Activated CD4-positive, alpha-beta T cell treated with anti-CD3 and anti-CD28 coated beads, Interleukin-2, amount 10 ng/mL, durations not matched to agents 24 days and 14 days (primary cell): Measurements from ENCODE around the gene ZNF28. TPM values are rescaled to one million over a fixed set of nuclear protein-coding genes. Genes with fewer than 3 reads are reported as not detected.
"Not testable (repeated sequence)": the region's sequence is repeated elsewhere in the genome, so short reads cannot be mapped to it uniquely, and the experiment has no call there.

Source experiments
- DNase-seq: peaks from one replicate; pipeline ENCODE4 v3.0.0; 2022
- H3K27ac Mint-ChIP-seq: one replicate; pipeline ENCODE4 v1.8.0; 2022; ENCODE audit warnings: mild to moderate bottlenecking, mixed read lengths
- H3K27me3 Mint-ChIP-seq: one replicate; pipeline ENCODE4 v1.8.0; 2022; ENCODE audit warnings: mixed read lengths
- H3K36me3 Mint-ChIP-seq: one replicate; pipeline ENCODE4 v1.8.0; 2022; ENCODE audit warnings: low read depth, mild to moderate bottlenecking, mixed read lengths
- H3K4me1 Mint-ChIP-seq: one replicate; pipeline ENCODE4 v1.8.0; 2021; ENCODE audit warnings: mixed read lengths
- H3K4me3 Mint-ChIP-seq: one replicate; pipeline ENCODE4 v1.8.0; 2022; ENCODE audit warnings: mild to moderate bottlenecking, moderate library complexity, mixed read lengths
- H3K9me3 Mint-ChIP-seq: one replicate; pipeline ENCODE4 v1.8.0; 2021; ENCODE audit warnings: mixed read lengths
- intact Hi-C: fragments of 100-400 bp; cut with micrococcal nuclease; formaldehyde crosslinking; loops from one replicate; pipeline ENCODE4 v1.15.1; 2023
- total RNA-seq: library from RNA; stranded (reverse); gene quantifications from 2 replicates; pipeline ENCODE4 v1.2.3, GENCODE V29; 2022

The ZNF28 gene
- total RNA-seq, 1 donor from 2014 or later = 18.0 TPM

- intact Hi-C loops = no loop called here
- Mint-ChIP-seq H3K27ac (no peak overlapping the region), H3K27me3 (no peaks in the 10 kb centered on the region), H3K4me3 (no peak overlapping the region), H3K9me3 (peaks cover 16% of the 10 kb centered on the region), H3K4me1 (no peaks in the 10 kb centered on the region), H3K36me3 (peaks cover 70% of the 10 kb centered on the region)
- DNase-seq = no peak
Measured at GRCh38 chr19:52809801-52810200, 11.6 kb downstream of the ZNF28 start.

GRCh38 chr19:52799950-52800640, 21.3 kb downstream of the ZNF28 start:
- H3K4me3 Mint-ChIP-seq, H3K27me3 Mint-ChIP-seq, intact Hi-C loops, DNase-seq, H3K4me1 Mint-ChIP-seq, H3K27ac Mint-ChIP-seq: not testable (repeated sequence)
- peaks cover 44% of the 10 kb centered on the region for H3K9me3 Mint-ChIP-seq
- peaks cover 82% of the 10 kb centered on the region for H3K36me3 Mint-ChIP-seq

- H3K36me3 Mint-ChIP-seq = peaks cover 22% of the 10 kb centered on the region
- intact Hi-C loops = loop anchor here (5.0 to 10.0 kb wide), 3 partner anchors 52 to 135 kb away; partner anchors contain the start of genes ZNF320, ZNF611 and ZNF888
- H3K4me3 Mint-ChIP-seq = no peak overlapping the region
- no peaks in the 10 kb centered on the region for H3K27me3 Mint-ChIP-seq
- peaks cover 22% of the 10 kb centered on the region for H3K4me1 Mint-ChIP-seq
- no peak overlapping the region for H3K27ac Mint-ChIP-seq
- peaks cover 25% of the 10 kb centered on the region for H3K9me3 Mint-ChIP-seq
- DNase-seq = no peak
Measured at GRCh38 chr19:52789440-52789839, 32.0 kb downstream of the ZNF28 start.

- H3K4me3 Mint-ChIP-seq = peak within 1 kb of the TSS; percentile 92
- peaks cover 38% of the 10 kb centered on the region for H3K36me3 Mint-ChIP-seq
- DNase-seq = peak; percentile 90
- peaks cover 26% of the 10 kb centered on the region for H3K4me1 Mint-ChIP-seq
- peaks cover 22% of the 10 kb centered on the region for H3K9me3 Mint-ChIP-seq
- intact Hi-C loops = loop anchor here (2.0 to 10.0 kb wide), 4 partner anchors 49 to 176 kb away; partner anchors contain the start of genes ZNF320, ZNF611, ZNF816 and ZNF888
- not testable (repeated sequence) for H3K27me3 Mint-ChIP-seq
- peak within 1 kb of the TSS; percentile 79 for H3K27ac Mint-ChIP-seq
Measured at GRCh38 chr19:52786464-52787354, 34.7 kb downstream of the ZNF28 start, which contains the start of gene ZNF600. TSS of gene ZNF600 (minus strand) at chr19:52786791. CDS start at chr19:52778888, 7,903 bp downstream.

GRCh38 chr19:52786078-52786463, 35.4 kb downstream of the ZNF28 start:
- peak overlapping the region; percentile 92 for H3K4me3 Mint-ChIP-seq
- H3K9me3 Mint-ChIP-seq = peaks cover 21% of the 10 kb centered on the region
- H3K4me1 Mint-ChIP-seq = peaks cover 26% of the 10 kb centered on the region
- H3K36me3 Mint-ChIP-seq = peaks cover 44% of the 10 kb centered on the region
- intact Hi-C loops = loop anchor here (2.0 to 10.0 kb wide), 4 partner anchors 49 to 177 kb away; partner anchors contain the start of genes ZNF320, ZNF611, ZNF816 and ZNF888
- H3K27ac Mint-ChIP-seq = peak overlapping the region; percentile 79
- no peak for DNase-seq
- H3K27me3 Mint-ChIP-seq = no peaks in the 10 kb centered on the region

GRCh38 chr19:52785506-52785905, 35.9 kb downstream of the ZNF28 start:
- Mint-ChIP-seq H3K27me3 (no peaks in the 10 kb centered on the region), H3K4me3 (peak overlapping the region; percentile 92), H3K36me3 (peaks cover 50% of the 10 kb centered on the region), H3K4me1 (peaks cover 28% of the 10 kb centered on the region), H3K9me3 (peaks cover 17% of the 10 kb centered on the region), H3K27ac (peak overlapping the region; percentile 56)
- no peak for DNase-seq
- intact Hi-C loops = loop anchor here (5.0 to 10.0 kb wide), 3 partner anchors 48 to 139 kb away; partner anchors contain the start of genes ZNF320, ZNF611 and ZNF888

- not testable (repeated sequence) for H3K27ac Mint-ChIP-seq, H3K4me3 Mint-ChIP-seq, H3K27me3 Mint-ChIP-seq, DNase-seq
- Mint-ChIP-seq H3K4me1 (peaks cover 43% of the 10 kb centered on the region), H3K36me3 (peaks cover 72% of the 10 kb centered on the region), H3K9me3 (peaks cover 20% of the 10 kb centered on the region)
- intact Hi-C loops = loop anchor here (10.0 kb wide), 1 partner anchor 142 kb away; the partner anchor contains the start of gene ZNF888
Measured at GRCh38 chr19:52782864-52783263, 38.6 kb downstream of the ZNF28 start.

- Mint-ChIP-seq H3K4me3 (peak overlapping the region; percentile 47), H3K27ac (peak overlapping the region; percentile 77), H3K9me3 (peaks cover 33% of the 10 kb centered on the region), H3K27me3 (no peaks in the 10 kb centered on the region), H3K4me1 (peaks cover 22% of the 10 kb centered on the region), H3K36me3 (peaks cover 88% of the 10 kb centered on the region)
- intact Hi-C loops = no loop called here
- peak; percentile 74 for DNase-seq
Measured at GRCh38 chr19:52778811-52779210, 42.6 kb downstream of the ZNF28 start.

GRCh38 chr19:52756447-52756846, 65.0 kb downstream of the ZNF28 start:
- peaks cover 36% of the 10 kb centered on the region for H3K9me3 Mint-ChIP-seq
- intact Hi-C loops = not testable (repeated sequence)

GRCh38 chr19:52749780-52750179, 71.7 kb downstream of the ZNF28 start:
- Mint-ChIP-seq H3K4me3 (no peak overlapping the region), H3K4me1 (peaks cover 6% of the 10 kb centered on the region), H3K27me3 (no peaks in the 10 kb centered on the region), H3K9me3 (peaks cover 24% of the 10 kb centered on the region), H3K27ac (no peak overlapping the region), H3K36me3 (no peaks in the 10 kb centered on the region)
- intact Hi-C loops = loop anchor here (10.0 kb wide), 1 partner anchor 505 kb away; no protein-coding TSS in a partner anchor
- no peak for DNase-seq

More at GRCh38 chr19:52756447-52756846, 65.0 kb downstream of the ZNF28 start:
- H3K27me3 Mint-ChIP-seq, H3K4me1 Mint-ChIP-seq, H3K4me3 Mint-ChIP-seq, DNase-seq, H3K27ac Mint-ChIP-seq, H3K36me3 Mint-ChIP-seq: not testable (repeated sequence)

GRCh38 chr19:52748336-52748950, 73.0 kb downstream of the ZNF28 start:
- Mint-ChIP-seq H3K27ac (no peak overlapping the region), H3K9me3 (peaks cover 22% of the 10 kb centered on the region), H3K36me3 (no peaks in the 10 kb centered on the region), H3K4me1 (peaks cover 6% of the 10 kb centered on the region), H3K27me3 (no peaks in the 10 kb centered on the region), H3K4me3 (no peak overlapping the region)
- intact Hi-C loops = loop anchor here (10.0 kb wide), 1 partner anchor 504 kb away; no protein-coding TSS in a partner anchor
- peak; percentile 61 for DNase-seq
